ENCODE data around the gene ATP5F1A. TPM values are rescaled to one million over a fixed set of nuclear protein-coding genes. Genes with fewer than 3 reads are reported as not detected.
"Not testable (repeated sequence)": the region's sequence is repeated elsewhere in the genome, so short reads cannot be mapped to it uniquely, and the experiment has no call there.

The ATP5F1A gene
- total RNA-seq, 6 experiments from 2014 or later: 446 to 523 (median 503) TPM

DNA sequence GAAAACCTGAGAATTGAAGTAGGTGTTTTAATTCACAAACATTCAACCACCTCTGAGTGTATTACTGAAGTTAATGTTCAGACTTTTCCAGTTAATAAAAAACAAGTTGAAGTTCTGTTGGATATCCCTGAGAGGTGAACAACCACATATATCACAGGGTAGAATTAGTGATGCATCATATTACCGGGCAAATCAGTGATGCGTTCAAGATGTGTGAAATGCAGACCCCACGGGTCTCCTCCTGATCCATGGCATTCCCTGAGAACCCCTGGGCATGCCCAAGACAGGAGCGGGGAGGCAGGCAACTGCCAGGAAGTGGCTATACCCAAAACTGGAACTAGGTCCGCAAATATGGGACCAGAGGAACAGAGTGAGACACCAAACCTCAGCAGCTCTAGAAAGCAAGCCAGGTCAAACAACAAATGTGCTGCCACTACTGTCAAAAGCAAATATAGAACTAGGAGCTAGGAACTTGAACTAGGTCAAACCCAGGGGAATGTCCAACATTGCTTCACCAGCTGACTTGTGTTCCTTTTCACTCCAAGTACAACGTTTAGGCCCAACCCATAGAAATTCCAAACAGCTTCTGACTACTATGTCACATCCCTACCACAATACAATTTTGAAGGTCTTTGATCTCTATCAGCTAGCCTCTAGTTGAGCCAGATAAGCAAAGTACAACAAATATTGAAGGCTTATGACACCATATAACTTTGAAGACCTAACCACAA lies 46.2 kb downstream of the ATP5F1A start:
- Mint-ChIP-seq H3K27ac (no peak overlapping the region), H3K4me1 (ENCODE audit: low read depth) (peaks cover 46% of the 10 kb centered on the region), H3K36me3 (ENCODE audit: low read depth) (no peaks in the 10 kb centered on the region), H3K4me3 (no peak overlapping the region), H3K9me3 (no peaks in the 10 kb centered on the region), H3K27me3 (ENCODE audit: insufficient read depth) (peaks cover 2% of the 10 kb centered on the region)
- DNase-seq: peak; percentile 54
- TF ChIP-seq, protein P1, sequence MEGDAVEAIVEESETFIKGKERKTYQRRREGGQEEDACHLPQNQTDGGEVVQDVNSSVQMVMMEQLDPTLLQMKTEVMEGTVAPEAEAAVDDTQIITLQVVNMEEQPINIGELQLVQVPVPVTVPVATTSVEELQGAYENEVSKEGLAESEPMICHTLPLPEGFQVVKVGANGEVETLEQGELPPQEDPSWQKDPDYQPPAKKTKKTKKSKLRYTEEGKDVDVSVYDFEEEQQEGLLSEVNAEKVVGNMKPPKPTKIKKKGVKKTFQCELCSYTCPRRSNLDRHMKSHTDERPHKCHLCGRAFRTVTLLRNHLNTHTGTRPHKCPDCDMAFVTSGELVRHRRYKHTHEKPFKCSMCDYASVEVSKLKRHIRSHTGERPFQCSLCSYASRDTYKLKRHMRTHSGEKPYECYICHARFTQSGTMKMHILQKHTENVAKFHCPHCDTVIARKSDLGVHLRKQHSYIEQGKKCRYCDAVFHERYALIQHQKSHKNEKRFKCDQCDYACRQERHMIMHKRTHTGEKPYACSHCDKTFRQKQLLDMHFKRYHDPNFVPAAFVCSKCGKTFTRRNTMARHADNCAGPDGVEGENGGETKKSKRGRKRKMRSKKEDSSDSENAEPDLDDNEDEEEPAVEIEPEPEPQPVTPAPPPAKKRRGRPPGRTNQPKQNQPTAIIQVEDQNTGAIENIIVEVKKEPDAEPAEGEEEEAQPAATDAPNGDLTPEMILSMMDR (IDR thresholded peaks at IDR 0.05): no peak

GRCh38 chr18:46050268-46050667 lies 47.8 kb downstream of the ATP5F1A start:
- Mint-ChIP-seq H3K36me3 (ENCODE audit: low read depth) (no peaks in the 10 kb centered on the region), H3K4me1 (ENCODE audit: low read depth) (peaks cover 35% of the 10 kb centered on the region), H3K27ac (no peak overlapping the region), H3K9me3 (no peaks in the 10 kb centered on the region), H3K27me3 (ENCODE audit: insufficient read depth) (no peaks in the 10 kb centered on the region; the same call in none of the 2 replicates), H3K4me3 (no peak overlapping the region)
- DNase-seq: no peak
- TF ChIP-seq, protein P1 (IDR thresholded peaks at IDR 0.05): no peak

DNA sequence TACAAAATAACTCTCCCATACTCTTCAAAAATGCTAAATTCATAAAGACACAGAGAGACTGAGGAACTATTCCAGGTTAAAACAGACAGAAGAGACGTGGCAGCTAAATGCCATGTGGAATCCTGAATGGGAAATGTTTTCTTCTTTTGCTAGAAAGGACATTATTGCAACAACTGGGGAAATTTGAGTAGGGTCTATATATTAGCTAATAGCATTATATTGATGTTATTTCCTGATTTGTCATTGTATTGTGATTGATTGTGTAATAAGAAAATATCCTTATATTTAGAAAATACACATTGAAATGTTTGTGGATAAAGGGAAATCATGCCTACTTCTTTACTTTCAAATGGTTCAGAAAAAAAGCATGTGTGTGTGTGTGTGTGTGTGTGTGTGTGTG lies 49.5 kb downstream of the ATP5F1A start:
- Mint-ChIP-seq H3K9me3 (no peaks in the 10 kb centered on the region), H3K27me3 (ENCODE audit: insufficient read depth) (no peaks in the 10 kb centered on the region; the same call in 1 of the 2 replicates), H3K36me3 (ENCODE audit: low read depth) (no peaks in the 10 kb centered on the region), H3K4me1 (ENCODE audit: low read depth) (peaks cover 23% of the 10 kb centered on the region), H3K4me3 (no peak overlapping the region), H3K27ac (no peak overlapping the region)
- TF ChIP-seq, protein P1 (IDR thresholded peaks at IDR 0.05): no peak
- DNase-seq: no peak

- not testable (repeated sequence) for H3K27ac Mint-ChIP-seq; H3K27me3 Mint-ChIP-seq (ENCODE audit: insufficient read depth); DNase-seq; H3K36me3 Mint-ChIP-seq (ENCODE audit: low read depth); H3K9me3 Mint-ChIP-seq; H3K4me3 Mint-ChIP-seq
- peaks cover 17% of the 10 kb centered on the region for H3K4me1 Mint-ChIP-seq (ENCODE audit: low read depth)
Measured at GRCh38 chr18:46047369-46047768, 50.7 kb downstream of the ATP5F1A start.

DNA sequence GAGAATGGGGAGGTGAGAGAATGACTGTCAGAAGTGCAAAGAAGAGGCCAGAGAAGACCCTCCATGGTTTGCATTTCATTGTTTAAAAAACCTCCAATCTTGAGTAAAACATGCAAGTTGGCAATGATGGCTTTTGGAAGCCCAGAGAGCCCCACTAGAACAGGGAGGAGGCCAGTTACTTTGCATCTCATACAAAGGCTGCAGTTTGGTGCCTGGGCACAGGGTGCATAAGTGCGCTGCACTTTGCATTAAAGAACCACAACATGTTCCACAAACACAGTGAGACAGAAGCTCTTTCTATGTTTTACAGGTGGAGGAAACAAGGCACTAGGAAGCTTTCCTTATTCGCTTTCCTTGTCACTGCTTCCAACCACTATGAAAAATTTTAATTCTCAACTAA lies 51.4 kb downstream of the ATP5F1A start:
- Mint-ChIP-seq H3K27me3 (ENCODE audit: insufficient read depth) (no peaks in the 10 kb centered on the region; the same call in 1 of the 2 replicates), H3K27ac (no peak overlapping the region), H3K36me3 (ENCODE audit: low read depth) (no peaks in the 10 kb centered on the region), H3K4me1 (ENCODE audit: low read depth) (peaks cover 15% of the 10 kb centered on the region), H3K4me3 (no peak overlapping the region), H3K9me3 (no peaks in the 10 kb centered on the region)
- TF ChIP-seq, protein P1 (IDR thresholded peaks at IDR 0.05): no peak
- no peak for DNase-seq

DNA sequence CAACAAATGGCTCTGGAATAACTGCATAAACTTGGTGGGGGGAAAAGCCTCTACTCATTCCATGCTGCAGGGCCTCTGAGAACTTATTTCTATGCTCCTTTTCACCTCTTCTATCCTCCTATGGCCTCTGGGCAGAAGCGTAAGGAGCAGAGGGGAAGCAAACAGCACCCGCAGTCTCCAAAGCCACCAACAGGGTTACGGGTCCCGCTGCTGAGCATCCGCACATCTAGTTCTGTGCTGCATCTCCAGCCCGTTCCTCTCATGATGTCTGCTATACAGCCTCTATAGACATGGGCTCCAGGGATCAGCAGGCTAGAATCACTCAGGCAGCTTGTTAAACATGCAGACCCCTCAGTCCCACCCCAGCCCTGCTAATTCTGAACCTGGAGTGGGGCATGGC lies 52.0 kb downstream of the ATP5F1A start:
- no peak overlapping the region for H3K4me3 Mint-ChIP-seq

More for the DNA sequence above, 52.0 kb downstream of the ATP5F1A start:
- no peaks in the 10 kb centered on the region; the same call in 1 of the 2 replicates for H3K27me3 Mint-ChIP-seq (ENCODE audit: insufficient read depth)
- DNase-seq: no peak
- peaks cover 12% of the 10 kb centered on the region for H3K4me1 Mint-ChIP-seq (ENCODE audit: low read depth)
- no peaks in the 10 kb centered on the region for H3K36me3 Mint-ChIP-seq (ENCODE audit: low read depth)
- no peaks in the 10 kb centered on the region for H3K9me3 Mint-ChIP-seq
- no peak overlapping the region for H3K27ac Mint-ChIP-seq
- TF ChIP-seq, protein P1 (IDR thresholded peaks at IDR 0.05): peak; percentile 26; the same call in 1 of the 2 replicates

Measured in HFFc6 (cell line).